ENCODE data around the gene EPHA4. TPM values are rescaled to one million over a fixed set of nuclear protein-coding genes. Genes with fewer than 3 reads are reported as not detected.

The EPHA4 gene
- total RNA-seq, 1 donor from 2014 or later, result 16.8 TPM

DNA sequence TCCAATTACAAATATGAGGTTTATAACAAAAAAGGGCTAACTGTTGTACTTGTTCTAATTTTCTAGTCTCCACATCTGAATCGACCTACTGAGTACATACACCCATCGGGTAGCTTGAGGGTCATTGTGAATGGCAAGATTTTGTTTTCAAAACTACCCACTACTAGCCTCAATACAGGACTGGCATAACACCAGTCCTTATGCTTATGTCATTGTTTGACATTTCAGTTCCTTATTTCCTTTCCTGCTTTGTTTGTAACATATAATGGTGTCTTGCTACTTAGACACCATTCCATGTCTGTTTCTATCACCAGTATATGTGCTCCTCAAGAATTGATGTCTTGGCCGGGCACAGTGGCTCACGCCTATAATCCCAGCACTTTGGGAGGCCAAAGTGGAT lies 86.0 kb downstream of the EPHA4 start:
- Mint-ChIP-seq H3K4me3 (ENCODE audit: unreplicated experiment) (no peak overlapping the region), H3K27me3 (ENCODE audit: unreplicated experiment) (no peaks in the 10 kb centered on the region), H3K36me3 (ENCODE audit: unreplicated experiment) (no peaks in the 10 kb centered on the region), H3K27ac (ENCODE audit: unreplicated experiment) (no peak overlapping the region), H3K4me1 (ENCODE audit: unreplicated experiment) (no peaks in the 10 kb centered on the region), H3K9me3 (ENCODE audit: unreplicated experiment) (no peaks in the 10 kb centered on the region)
- DNase-seq (ENCODE audit: extremely low spot score, unreplicated experiment), result no peak
- no peak for TF ChIP-seq CTCF (IDR thresholded peaks at IDR 0.05)

GRCh38 chr2:221485503-221485870 lies 86.6 kb downstream of the EPHA4 start:
- no peak overlapping the region for H3K4me3 Mint-ChIP-seq (ENCODE audit: unreplicated experiment)
- no peak overlapping the region for H3K27ac Mint-ChIP-seq (ENCODE audit: unreplicated experiment)
- no peaks in the 10 kb centered on the region for H3K4me1 Mint-ChIP-seq (ENCODE audit: unreplicated experiment)
- H3K27me3 Mint-ChIP-seq (ENCODE audit: unreplicated experiment), result no peaks in the 10 kb centered on the region
- no peaks in the 10 kb centered on the region for H3K9me3 Mint-ChIP-seq (ENCODE audit: unreplicated experiment)
- no peak for DNase-seq (ENCODE audit: extremely low spot score, unreplicated experiment)
- no peak for TF ChIP-seq CTCF (IDR thresholded peaks at IDR 0.05)
- H3K36me3 Mint-ChIP-seq (ENCODE audit: unreplicated experiment), result peaks cover 2% of the 10 kb centered on the region

GRCh38 chr2:221484761-221485502 lies 87.2 kb downstream of the EPHA4 start:
- Mint-ChIP-seq H3K4me1 (ENCODE audit: unreplicated experiment) (no peaks in the 10 kb centered on the region), H3K4me3 (ENCODE audit: unreplicated experiment) (no peak overlapping the region), H3K36me3 (ENCODE audit: unreplicated experiment) (peaks cover 2% of the 10 kb centered on the region)

GRCh38 chr2:221482666-221483455 lies 89.2 kb downstream of the EPHA4 start:
- Mint-ChIP-seq H3K4me3 (ENCODE audit: unreplicated experiment) (no peak overlapping the region), H3K4me1 (ENCODE audit: unreplicated experiment) (no peaks in the 10 kb centered on the region), H3K36me3 (ENCODE audit: unreplicated experiment) (peaks cover 2% of the 10 kb centered on the region), H3K27ac (ENCODE audit: unreplicated experiment) (no peak overlapping the region), H3K27me3 (ENCODE audit: unreplicated experiment) (no peaks in the 10 kb centered on the region), H3K9me3 (ENCODE audit: unreplicated experiment) (no peaks in the 10 kb centered on the region)
- DNase-seq (ENCODE audit: extremely low spot score, unreplicated experiment), result no peak
- no peak for TF ChIP-seq CTCF (IDR thresholded peaks at IDR 0.05)

More at GRCh38 chr2:221484761-221485502, 87.2 kb downstream of the EPHA4 start:
- Mint-ChIP-seq H3K27ac (ENCODE audit: unreplicated experiment) (no peak overlapping the region), H3K27me3 (ENCODE audit: unreplicated experiment) (no peaks in the 10 kb centered on the region), H3K9me3 (ENCODE audit: unreplicated experiment) (no peaks in the 10 kb centered on the region)
- no peak for DNase-seq (ENCODE audit: extremely low spot score, unreplicated experiment)
- TF ChIP-seq CTCF (IDR thresholded peaks at IDR 0.05), result no peak

DNA sequence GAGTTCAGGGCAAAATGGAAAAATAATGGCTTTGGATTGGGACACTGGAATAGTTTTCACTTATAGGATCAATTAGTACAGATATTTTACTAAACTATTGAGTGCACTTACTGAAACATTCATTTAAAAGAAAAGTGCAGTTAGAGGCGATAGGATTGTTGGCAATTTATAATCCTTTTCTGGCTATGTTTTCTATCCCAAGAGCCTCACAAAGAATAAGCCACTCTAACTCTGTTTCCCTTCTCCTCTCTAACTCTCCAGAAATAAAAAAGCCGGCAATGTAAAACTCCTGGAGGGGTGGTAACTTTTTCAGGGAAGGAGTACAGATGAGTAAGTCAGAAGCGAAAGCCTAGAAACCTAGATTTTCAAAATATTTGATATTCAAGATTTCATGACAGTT lies 91.3 kb downstream of the EPHA4 start:
- Mint-ChIP-seq H3K9me3 (ENCODE audit: unreplicated experiment) (no peaks in the 10 kb centered on the region), H3K4me3 (ENCODE audit: unreplicated experiment) (no peak overlapping the region), H3K4me1 (ENCODE audit: unreplicated experiment) (no peaks in the 10 kb centered on the region)

More for the DNA sequence above, 91.3 kb downstream of the EPHA4 start:
- Mint-ChIP-seq H3K27me3 (ENCODE audit: unreplicated experiment) (no peaks in the 10 kb centered on the region), H3K36me3 (ENCODE audit: unreplicated experiment) (peaks cover 4% of the 10 kb centered on the region), H3K27ac (ENCODE audit: unreplicated experiment) (no peak overlapping the region)
- DNase-seq (ENCODE audit: extremely low spot score, unreplicated experiment), result no peak
- TF ChIP-seq CTCF (IDR thresholded peaks at IDR 0.05), result no peak

Measured in osteocyte (in vitro differentiated cells).